Keratinocyte (primary cell): ENCODE data around the gene MLLT10.

Source experiments
- EZH2 ChIP-seq: IDR thresholded peaks from one replicate; pipeline ENCODE4 v1.6.1; 2012; ENCODE audit warnings: inconsistent platforms, mild to moderate bottlenecking, low read length, moderate library complexity
- TF ChIP-seq, protein P1 (sequence below), 3 experiments: IDR thresholded peaks in 1 of 3; conservative IDR thresholded peaks in 1 of 3; optimal IDR thresholded peaks in 1 of 3; 2 replicates in 2 of 3; 3 replicates in 1 of 3; pipeline versions ENCODE3 to v1.5.1; 2011; ENCODE audit warnings: low read length in 3 of 3, mild to moderate bottlenecking in 3 of 3, moderate library complexity in 2 of 3, control low read depth in 1 of 3, inconsistent platforms in 1 of 3; ENCODE audit not compliant: insufficient read depth in 2 of 3; ENCODE audit errors: extremely low read depth in 1 of 3

DNA sequence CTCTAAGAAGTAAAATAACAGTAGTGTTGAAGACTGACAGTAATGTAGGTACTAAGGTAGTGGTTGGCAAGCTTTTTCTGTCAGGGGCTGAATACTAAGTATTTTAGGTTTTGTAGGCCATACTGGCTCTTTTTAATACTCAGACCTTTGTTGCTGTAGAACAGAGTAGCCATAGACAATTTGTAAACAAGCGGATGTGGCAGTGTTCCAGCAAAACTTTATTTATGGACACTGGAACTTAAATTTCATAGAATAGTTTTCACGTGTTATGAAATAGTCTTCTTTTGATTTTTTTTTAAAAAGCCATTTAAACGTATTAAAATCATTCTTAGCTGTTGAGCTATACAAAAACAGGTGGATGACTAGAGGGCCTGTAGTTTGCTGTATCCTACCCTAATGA, 121.2 kb downstream of the MLLT10 start:
- TF ChIP-seq, protein P1, sequence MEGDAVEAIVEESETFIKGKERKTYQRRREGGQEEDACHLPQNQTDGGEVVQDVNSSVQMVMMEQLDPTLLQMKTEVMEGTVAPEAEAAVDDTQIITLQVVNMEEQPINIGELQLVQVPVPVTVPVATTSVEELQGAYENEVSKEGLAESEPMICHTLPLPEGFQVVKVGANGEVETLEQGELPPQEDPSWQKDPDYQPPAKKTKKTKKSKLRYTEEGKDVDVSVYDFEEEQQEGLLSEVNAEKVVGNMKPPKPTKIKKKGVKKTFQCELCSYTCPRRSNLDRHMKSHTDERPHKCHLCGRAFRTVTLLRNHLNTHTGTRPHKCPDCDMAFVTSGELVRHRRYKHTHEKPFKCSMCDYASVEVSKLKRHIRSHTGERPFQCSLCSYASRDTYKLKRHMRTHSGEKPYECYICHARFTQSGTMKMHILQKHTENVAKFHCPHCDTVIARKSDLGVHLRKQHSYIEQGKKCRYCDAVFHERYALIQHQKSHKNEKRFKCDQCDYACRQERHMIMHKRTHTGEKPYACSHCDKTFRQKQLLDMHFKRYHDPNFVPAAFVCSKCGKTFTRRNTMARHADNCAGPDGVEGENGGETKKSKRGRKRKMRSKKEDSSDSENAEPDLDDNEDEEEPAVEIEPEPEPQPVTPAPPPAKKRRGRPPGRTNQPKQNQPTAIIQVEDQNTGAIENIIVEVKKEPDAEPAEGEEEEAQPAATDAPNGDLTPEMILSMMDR (optimal IDR thresholded peaks at IDR 0.05 in 1 of 3, IDR thresholded peaks at IDR 0.05 in 1 of 3, conservative IDR thresholded peaks at IDR 0.05 in 1 of 3; ENCODE audit: extremely low read depth in 1 of 3, insufficient read depth in 2 of 3, low read length in 3 of 3): no peak
- no peak for TF ChIP-seq EZH2
